Measurements from ENCODE around the gene EME1. TPM values are rescaled to one million over a fixed set of nuclear protein-coding genes. Genes with fewer than 3 reads are reported as not detected.
A peak's percentile ranks its signal among the peaks of the same experiment; 100 is the strongest.

EME1 gene
- total RNA-seq, 6 donors from 2014 or later, result 0.30 to 12.1 (median 1.2) TPM; not detected in 2

DNA sequence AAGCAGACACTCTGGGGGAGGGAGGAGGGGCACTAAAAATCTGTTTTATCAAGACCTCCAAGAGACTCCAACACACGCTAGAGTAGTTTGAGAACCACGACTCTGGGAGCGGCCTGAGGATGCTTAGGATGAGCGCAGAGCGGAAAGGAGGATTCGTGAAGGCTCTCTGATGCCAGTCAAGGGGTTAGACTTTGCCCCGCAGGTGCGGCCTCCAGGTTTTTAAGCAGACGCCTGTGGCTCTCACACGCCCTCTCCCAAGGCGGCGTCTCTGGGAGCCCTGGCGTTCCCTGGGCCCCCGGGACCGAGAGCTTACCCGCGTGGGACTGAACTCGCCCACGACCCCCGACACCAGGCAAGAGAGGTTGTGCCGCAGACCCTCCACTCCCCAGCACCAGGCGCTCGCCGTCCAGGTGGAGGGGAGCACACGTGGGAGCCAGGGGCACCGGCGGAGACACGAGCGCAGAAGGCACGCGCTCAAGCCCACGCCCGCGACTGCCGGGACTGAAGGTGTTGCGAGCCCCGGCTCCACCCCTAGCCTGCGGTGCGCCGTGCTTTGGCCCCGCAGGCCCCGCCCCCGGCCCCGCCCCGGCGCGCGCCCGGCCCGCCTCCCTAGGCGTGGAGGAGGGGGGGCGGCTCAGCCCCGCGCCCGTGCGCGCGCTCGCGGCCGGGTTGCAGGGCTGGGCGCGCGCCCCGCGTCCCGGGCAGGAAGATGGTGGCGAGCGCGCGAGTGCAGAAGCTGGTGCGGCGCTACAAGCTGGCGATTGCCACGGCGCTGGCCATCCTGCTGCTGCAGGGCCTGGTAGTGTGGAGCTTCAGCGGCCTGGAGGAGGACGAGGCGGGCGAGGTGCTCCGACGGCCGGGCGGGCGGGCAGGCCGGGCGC is 27.4 kb upstream of the EME1 start, which contains the start of gene XYLT2:
Gene XYLT2, plus strand, starts transcription at position 695 of the 881 bp plus-strand sequence. Its CDS starts 15 bp downstream, at position 710.
- peaks cover 20 to 30% (median 24%) of the 10 kb centered on the region in 4 donors for H3K4me1 ChIP-seq
- TF ChIP-seq EP300 (IDR thresholded peaks at IDR 0.05), result no peak
- TF ChIP-seq POLR2AphosphoS5 (IDR thresholded peaks at IDR 0.05), result peak in 1 of 2 donors; percentile 26
- TF ChIP-seq, protein P1, sequence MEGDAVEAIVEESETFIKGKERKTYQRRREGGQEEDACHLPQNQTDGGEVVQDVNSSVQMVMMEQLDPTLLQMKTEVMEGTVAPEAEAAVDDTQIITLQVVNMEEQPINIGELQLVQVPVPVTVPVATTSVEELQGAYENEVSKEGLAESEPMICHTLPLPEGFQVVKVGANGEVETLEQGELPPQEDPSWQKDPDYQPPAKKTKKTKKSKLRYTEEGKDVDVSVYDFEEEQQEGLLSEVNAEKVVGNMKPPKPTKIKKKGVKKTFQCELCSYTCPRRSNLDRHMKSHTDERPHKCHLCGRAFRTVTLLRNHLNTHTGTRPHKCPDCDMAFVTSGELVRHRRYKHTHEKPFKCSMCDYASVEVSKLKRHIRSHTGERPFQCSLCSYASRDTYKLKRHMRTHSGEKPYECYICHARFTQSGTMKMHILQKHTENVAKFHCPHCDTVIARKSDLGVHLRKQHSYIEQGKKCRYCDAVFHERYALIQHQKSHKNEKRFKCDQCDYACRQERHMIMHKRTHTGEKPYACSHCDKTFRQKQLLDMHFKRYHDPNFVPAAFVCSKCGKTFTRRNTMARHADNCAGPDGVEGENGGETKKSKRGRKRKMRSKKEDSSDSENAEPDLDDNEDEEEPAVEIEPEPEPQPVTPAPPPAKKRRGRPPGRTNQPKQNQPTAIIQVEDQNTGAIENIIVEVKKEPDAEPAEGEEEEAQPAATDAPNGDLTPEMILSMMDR (IDR thresholded peaks at IDR 0.05), result no peak
- TF ChIP-seq POLR2A (IDR thresholded peaks at IDR 0.05), result peak in 2 of 4 donors; percentile 23 to 59
- no peaks in the 10 kb centered on the region for H3K36me3 ChIP-seq
- WGBS, 2 donors, result 3 to 11% methylated on average over 29 to 31 of the region's 87 CpGs
- H3K27ac ChIP-seq, result peak within 1 kb of the TSS in 3 of 4 donors; percentile 69 to 78 (median 73)
- ATAC-seq (ENCODE audit: low FRiP score in 2 of 2), result peak; percentile 92 to 96
- DNase-seq, result peak; percentile 91 to 99
- H3K27me3 ChIP-seq, result no peaks in the 10 kb centered on the region
- peak within 1 kb of the TSS; percentile 89 to 95 (median 92) for H3K4me3 ChIP-seq
- no peaks in the 10 kb centered on the region for H3K9me3 ChIP-seq

DNA sequence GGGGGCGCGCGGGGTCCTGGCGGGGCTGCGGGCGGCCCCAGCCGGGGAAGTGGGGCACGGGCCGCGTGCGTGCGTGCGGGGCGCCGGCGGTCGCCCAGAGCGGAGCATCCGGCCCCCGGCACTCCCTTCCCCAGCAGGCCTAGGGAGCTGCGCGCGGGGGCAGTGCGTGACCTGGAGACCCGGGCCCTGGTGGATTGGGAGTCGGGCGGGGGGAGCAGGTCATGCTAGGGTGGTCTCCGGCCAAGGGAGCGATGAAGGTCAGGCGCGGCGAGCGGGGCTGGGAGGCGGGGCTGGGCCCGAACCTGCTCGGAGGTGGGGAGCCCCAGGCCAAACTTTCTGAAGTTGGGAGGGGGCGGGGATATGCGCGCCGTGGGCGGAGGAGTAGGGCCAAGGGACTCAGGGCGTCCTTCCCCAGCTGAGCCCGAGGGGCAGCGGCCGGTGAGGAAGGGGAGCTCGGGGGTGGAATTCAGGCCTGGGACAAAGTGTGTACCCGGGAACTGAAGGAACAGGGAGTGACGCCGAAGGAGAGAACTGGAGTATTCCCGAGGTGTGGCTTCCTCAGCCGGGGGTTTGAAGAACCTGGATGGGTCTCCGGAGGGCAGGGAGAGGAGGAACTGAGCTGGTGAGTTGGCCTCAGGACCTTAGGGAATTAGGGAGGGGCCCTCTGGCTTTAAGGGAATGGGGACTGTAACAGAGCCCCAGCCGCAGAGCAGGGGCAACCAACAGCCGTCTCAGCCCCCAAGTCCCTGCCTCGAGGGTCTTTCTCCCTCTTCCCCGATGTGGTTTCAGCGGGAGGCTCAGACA is 26.5 kb upstream of the EME1 start:
- Histone ChIP-seq H3K9me3 (no peaks in the 10 kb centered on the region), H3K4me3 (peak overlapping the region; percentile 89 to 95 (median 92)), H3K36me3 (no peaks in the 10 kb centered on the region), H3K4me1 (peaks cover 20 to 30% (median 24%) of the 10 kb centered on the region in 4 donors), H3K27me3 (no peaks in the 10 kb centered on the region), H3K27ac (peak overlapping the region in 3 of 4 donors; percentile 69 to 78 (median 73))
- DNase-seq (peak; percentile 48 to 90), ATAC-seq (ENCODE audit: low FRiP score in 2 of 2) (peak; percentile 27 to 68)
- no peak for TF ChIP-seq POLR2A (IDR thresholded peaks at IDR 0.05)
- TF ChIP-seq, protein P1 (IDR thresholded peaks at IDR 0.05), result no peak
- TF ChIP-seq EP300 (IDR thresholded peaks at IDR 0.05), result no peak
- no peak for TF ChIP-seq POLR2AphosphoS5 (IDR thresholded peaks at IDR 0.05)
- 1% methylated on average over 17 to 29 of the region's 57 CpGs for WGBS, 2 donors

DNA sequence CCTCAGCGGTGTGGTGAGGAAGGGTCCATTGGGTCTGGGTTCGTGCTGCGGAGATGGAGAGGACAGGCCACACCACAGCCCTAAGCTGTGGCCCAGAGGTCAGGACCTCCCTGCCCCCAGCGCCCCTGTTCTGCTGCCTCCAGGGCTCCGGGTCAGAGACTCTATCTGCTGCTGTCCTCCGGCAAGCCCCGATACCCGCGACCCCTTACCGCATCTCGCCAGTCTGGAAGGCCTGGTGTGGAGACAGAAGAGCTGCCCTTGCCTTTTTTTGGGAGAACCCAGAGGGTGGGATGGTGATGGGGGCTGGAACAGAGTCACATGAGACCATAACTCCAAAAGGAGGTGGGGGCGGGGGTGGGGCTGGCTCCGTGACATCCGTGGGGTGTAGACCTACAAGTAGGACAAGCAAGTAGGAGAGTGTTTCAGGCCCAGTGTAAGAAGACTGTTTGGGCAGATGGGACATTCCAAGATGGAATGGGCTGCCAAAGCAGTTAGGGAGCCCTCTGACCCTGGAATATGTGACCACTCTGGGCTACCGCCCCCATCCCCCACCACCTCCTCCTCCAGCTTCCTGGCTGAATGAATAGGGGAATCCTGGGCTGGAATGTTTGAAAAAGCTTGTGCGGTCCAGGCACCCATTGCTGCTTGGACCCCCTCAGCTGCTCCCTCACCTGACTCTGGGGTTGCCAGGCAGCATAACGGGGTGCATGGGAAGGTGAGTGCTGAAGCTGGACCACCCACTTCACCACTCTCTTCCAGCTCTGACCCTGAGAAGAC is 25.7 kb upstream of the EME1 start:
- Histone ChIP-seq H3K27ac (peak overlapping the region in 1 of 4 donors; percentile 78), H3K4me3 (peak overlapping the region in 3 of 4 donors; percentile 89 to 95 (median 90)), H3K36me3 (peaks cover 0 to 2% (median 0%) of the 10 kb centered on the region in 4 donors), H3K9me3 (no peaks in the 10 kb centered on the region), H3K4me1 (peaks cover 20 to 30% (median 24%) of the 10 kb centered on the region in 4 donors), H3K27me3 (no peaks in the 10 kb centered on the region)
- DNase-seq (peak in 1 of 2 donors; percentile 44), ATAC-seq (ENCODE audit: low FRiP score in 2 of 2) (peak in 1 of 2 donors; percentile 19)
- TF ChIP-seq EP300 (IDR thresholded peaks at IDR 0.05) (no peak), POLR2AphosphoS5 (IDR thresholded peaks at IDR 0.05) (no peak), POLR2A (IDR thresholded peaks at IDR 0.05) (no peak)
- WGBS, 2 donors, result 52 to 72% methylated on average over 8 to 17 of the region's 17 CpGs

DNA sequence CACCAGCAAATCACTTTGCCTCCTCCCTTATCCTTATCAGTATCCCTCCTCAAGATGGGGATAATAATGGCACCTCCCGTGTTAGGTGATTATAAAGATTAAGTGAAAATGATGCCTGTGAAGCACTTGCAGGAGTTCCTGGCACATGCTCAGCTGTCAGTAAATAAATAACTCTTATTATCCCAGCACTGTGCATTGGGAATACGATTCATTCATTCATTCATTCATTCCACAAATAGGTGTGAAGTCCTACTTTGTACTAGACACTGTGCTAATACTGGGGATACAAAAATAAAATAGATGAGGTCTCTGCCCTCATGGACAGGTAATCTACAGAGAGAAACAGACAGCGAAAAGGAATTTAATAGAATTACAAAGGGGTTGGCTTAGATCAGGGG is 25.1 kb upstream of the EME1 start:
- no peak for ATAC-seq (ENCODE audit: low FRiP score in 2 of 2)
- Histone ChIP-seq H3K9me3 (no peaks in the 10 kb centered on the region), H3K4me3 (no peak overlapping the region), H3K4me1 (peaks cover 20 to 30% (median 24%) of the 10 kb centered on the region in 4 donors), H3K27ac (no peak overlapping the region), H3K36me3 (peaks cover 0 to 4% (median 0%) of the 10 kb centered on the region in 4 donors), H3K27me3 (no peaks in the 10 kb centered on the region)
- no peak for DNase-seq
- WGBS, 2 donors, result 69 to 81% methylated on average over 3 of the region's 3 CpGs
- TF ChIP-seq, protein P1 (IDR thresholded peaks at IDR 0.05), result no peak
- TF ChIP-seq EP300 (IDR thresholded peaks at IDR 0.05), result no peak
- TF ChIP-seq POLR2A (IDR thresholded peaks at IDR 0.05), result no peak

Measured in upper lobe of left lung (tissue), 6 donors.